ENCODE results near the gene RAB3B. TPM values are rescaled to one million over a fixed set of nuclear protein-coding genes. Genes with fewer than 3 reads are reported as not detected.
"Not testable (repeated sequence)": the region's sequence is repeated elsewhere in the genome, so short reads cannot be mapped to it uniquely, and the experiment has no call there.

The RAB3B gene
- polyA plus RNA-seq, 6 donors from 2014 or later, result not detected

- DNase-seq (no peak), ATAC-seq (ENCODE audit: low read depth in 2 of 2) (no peak)
- no peaks in the 10 kb centered on the region for H3K36me3 Mint-ChIP-seq
- H3K27me3 Mint-ChIP-seq, result peaks cover 14 to 42% (median 22%) of the 10 kb centered on the region in 3 donors
- peaks cover 0 to 2% (median 0%) of the 10 kb centered on the region in 3 donors for H3K4me1 Mint-ChIP-seq
- H3K27ac Mint-ChIP-seq, result no peak overlapping the region
- no peak overlapping the region for H3K4me3 Mint-ChIP-seq
- no peaks in the 10 kb centered on the region for H3K9me3 Mint-ChIP-seq
Measured at GRCh38 chr1:52007215-52008002, 16.9 kb upstream of the RAB3B start.

GRCh38 chr1:52006081-52006553, 15.6 kb upstream of the RAB3B start:
- H3K4me1 Mint-ChIP-seq; H3K4me3 Mint-ChIP-seq; H3K36me3 Mint-ChIP-seq; H3K27ac Mint-ChIP-seq; DNase-seq; H3K9me3 Mint-ChIP-seq; ATAC-seq (ENCODE audit: low read depth in 2 of 2): not testable (repeated sequence)
- peaks cover 14 to 42% (median 25%) of the 10 kb centered on the region in 3 donors for H3K27me3 Mint-ChIP-seq

DNA sequence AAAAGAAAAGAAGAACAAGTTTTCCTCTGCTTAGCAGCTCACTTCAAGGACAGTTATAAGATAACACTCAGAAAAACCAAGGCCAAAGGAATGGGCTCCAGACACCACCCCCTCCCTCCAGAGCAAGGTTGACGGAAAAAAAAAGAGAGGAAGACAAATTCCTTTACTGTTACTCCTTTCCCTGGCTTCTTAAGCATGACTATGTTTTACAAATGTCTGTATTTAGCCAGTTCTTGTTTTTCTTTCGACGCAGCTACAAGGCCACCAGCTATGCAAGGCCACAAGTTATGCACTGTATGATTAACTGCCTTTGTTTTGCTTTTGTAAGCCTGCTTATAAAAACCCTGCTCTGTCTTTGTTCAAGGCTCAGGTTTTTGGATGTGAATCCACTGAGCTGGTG, 15.0 kb upstream of the RAB3B start:
- ATAC-seq (ENCODE audit: low read depth in 2 of 2); H3K9me3 Mint-ChIP-seq; H3K4me1 Mint-ChIP-seq; H3K4me3 Mint-ChIP-seq; DNase-seq; H3K27ac Mint-ChIP-seq; H3K36me3 Mint-ChIP-seq: not testable (repeated sequence)
- H3K27me3 Mint-ChIP-seq, result peaks cover 14 to 42% (median 25%) of the 10 kb centered on the region in 3 donors

DNA sequence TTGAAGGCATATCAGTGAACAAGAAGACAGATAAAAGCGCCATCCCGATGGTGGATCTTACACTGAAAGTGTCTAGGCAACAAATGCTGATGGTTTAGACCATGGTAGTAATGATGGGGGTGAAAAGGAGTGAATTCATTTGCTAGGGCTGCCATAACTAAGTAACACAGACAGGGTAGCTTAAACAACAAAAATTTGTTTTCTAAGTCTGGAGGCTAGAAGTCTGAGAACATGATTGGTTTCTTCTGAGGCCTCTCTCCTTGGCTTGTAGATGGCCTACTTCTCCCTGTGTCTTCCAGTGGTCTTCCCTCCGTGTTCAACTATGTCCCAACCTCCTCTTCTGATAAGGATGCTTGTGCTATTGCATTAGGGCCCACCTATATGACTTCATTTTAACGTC, 13.4 kb upstream of the RAB3B start:
- no peak overlapping the region for H3K4me3 Mint-ChIP-seq
- no peaks in the 10 kb centered on the region for H3K36me3 Mint-ChIP-seq
- ATAC-seq (ENCODE audit: low read depth in 2 of 2), result no peak
- H3K4me1 Mint-ChIP-seq, result peaks cover 0 to 2% (median 0%) of the 10 kb centered on the region in 3 donors
- DNase-seq, result no peak
- peaks cover 14 to 38% (median 22%) of the 10 kb centered on the region in 3 donors for H3K27me3 Mint-ChIP-seq
- no peaks in the 10 kb centered on the region for H3K9me3 Mint-ChIP-seq
- peak overlapping the region in 1 of 6 donors; percentile 30 for H3K27ac Mint-ChIP-seq

- Mint-ChIP-seq H3K27me3 (peaks cover 17 to 31% (median 23%) of the 10 kb centered on the region in 3 donors), H3K4me1 (peaks cover 0 to 2% (median 0%) of the 10 kb centered on the region in 3 donors), H3K36me3 (no peaks in the 10 kb centered on the region), H3K9me3 (no peaks in the 10 kb centered on the region), H3K27ac (peak overlapping the region in 1 of 6 donors; percentile 38), H3K4me3 (no peak overlapping the region)
- ATAC-seq (ENCODE audit: low read depth in 2 of 2), result peak; percentile 82 to 90
- peak; percentile 62 for DNase-seq
Measured at GRCh38 chr1:52002038-52002917, 11.8 kb upstream of the RAB3B start.

DNA sequence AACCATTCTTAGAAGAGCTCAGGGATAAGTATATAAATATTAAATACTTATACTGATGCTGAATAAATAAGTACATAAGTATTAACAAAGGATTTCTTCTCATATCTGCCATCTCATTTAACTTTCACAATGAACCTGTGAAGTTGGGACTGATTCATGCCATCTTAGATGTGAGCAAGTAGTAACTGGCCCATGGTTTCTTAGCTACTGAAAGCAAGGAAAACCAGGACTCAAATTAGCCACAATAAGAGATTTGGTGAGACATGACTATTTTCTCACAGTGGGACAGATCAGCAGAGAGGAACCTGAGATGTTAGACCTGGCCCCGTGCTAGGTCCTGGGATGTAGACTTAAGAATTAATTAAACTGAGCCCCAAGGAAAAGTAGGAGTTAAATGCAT, 8.2 kb upstream of the RAB3B start:
- H3K27ac Mint-ChIP-seq, result peak overlapping the region in 1 of 6 donors; percentile 44
- H3K9me3 Mint-ChIP-seq, result no peaks in the 10 kb centered on the region
- no peaks in the 10 kb centered on the region for H3K4me1 Mint-ChIP-seq
- no peak for DNase-seq
- ATAC-seq (ENCODE audit: low read depth in 2 of 2), result no peak
- H3K4me3 Mint-ChIP-seq, result no peak overlapping the region
- no peaks in the 10 kb centered on the region for H3K36me3 Mint-ChIP-seq
- H3K27me3 Mint-ChIP-seq, result peaks cover 15 to 29% (median 18%) of the 10 kb centered on the region in 3 donors

- Mint-ChIP-seq H3K4me1 (no peaks in the 10 kb centered on the region), H3K4me3 (no peak overlapping the region), H3K9me3 (no peaks in the 10 kb centered on the region), H3K27me3 (peaks cover 18 to 36% (median 24%) of the 10 kb centered on the region in 3 donors), H3K36me3 (no peaks in the 10 kb centered on the region), H3K27ac (no peak overlapping the region)
- ATAC-seq (ENCODE audit: low read depth in 2 of 2) (no peak), DNase-seq (no peak)
Measured at GRCh38 chr1:51997974-51998382, 7.5 kb upstream of the RAB3B start.

DNA sequence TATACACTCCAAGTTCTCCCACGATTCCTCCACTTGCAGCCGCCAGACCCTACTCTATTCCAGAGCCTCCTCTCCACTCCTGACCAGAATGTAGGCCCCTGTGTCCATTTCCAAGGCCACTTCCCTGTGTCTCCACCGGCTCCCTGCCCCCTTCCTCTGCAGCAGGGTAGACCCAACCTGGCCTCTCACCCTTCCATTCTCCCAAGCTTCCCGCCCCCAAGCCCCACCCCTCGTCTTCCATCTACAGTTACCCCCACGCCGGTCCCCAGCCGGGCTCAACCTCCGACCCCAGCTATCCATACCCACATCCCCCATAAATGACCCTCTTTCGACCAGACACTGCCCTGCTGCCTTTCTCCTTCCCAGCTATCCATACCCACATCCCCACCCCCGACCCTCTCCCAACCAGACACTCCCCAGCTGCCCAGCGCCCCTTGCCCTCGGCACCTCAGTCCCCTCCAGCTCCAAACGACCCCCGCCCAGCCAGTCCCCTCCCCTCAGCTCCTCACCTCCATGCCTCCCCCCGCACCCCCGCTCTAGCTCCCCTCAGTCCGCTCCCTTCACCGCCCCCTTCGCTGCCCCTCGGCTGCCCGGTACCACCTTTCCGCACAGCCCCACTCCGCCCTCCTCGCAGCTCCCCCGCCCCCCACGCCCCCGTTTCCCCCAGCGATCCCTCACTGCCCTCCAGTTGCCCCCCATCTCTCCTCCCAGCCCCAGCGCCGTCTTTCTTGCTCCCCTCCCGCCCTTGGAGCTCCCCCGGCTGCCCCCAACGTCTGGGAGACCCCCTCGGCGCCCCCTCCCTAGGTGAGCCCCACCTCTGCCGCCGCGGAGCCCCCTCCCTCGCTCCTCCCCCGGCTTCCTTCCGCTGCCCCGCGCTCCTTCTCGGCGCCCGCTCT, 670 bp downstream of the RAB3B start:
- Mint-ChIP-seq H3K36me3 (peaks cover 0 to 9% of the 10 kb centered on the region in 2 donors), H3K27me3 (peaks cover 41 to 55% (median 50%) of the 10 kb centered on the region in 3 donors), H3K27ac (peak overlapping the region in 2 of 6 donors; percentile 52 to 77), H3K9me3 (peaks cover 0 to 3% (median 0%) of the 10 kb centered on the region in 7 donors), H3K4me1 (peaks cover 10 to 21% (median 16%) of the 10 kb centered on the region in 3 donors), H3K4me3 (peak overlapping the region; percentile 29 to 76 (median 68))
- DNase-seq (no peak), ATAC-seq (ENCODE audit: low read depth in 2 of 2) (no peak)

DNA sequence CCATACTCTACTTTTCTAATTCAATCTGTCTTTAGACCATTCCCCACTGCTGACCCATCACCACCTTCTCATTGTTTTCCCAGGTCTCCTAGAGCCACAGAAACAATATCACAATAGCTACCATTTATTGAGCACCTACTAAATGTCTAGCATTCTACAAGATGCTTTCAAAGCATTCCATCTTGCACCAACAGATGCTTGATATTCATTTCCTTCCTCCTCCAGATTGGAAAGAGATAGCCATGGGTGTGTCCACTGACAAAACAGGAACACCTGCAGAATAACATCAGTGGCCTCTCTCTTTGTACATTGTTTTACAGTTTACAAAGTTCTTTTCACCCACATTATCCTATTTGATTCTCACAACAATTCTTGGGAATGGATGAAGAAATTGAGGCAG, 2.2 kb downstream of the RAB3B start:
- Mint-ChIP-seq H3K27ac (no peak overlapping the region), H3K9me3 (peaks cover 0 to 3% (median 0%) of the 10 kb centered on the region in 7 donors), H3K27me3 (peaks cover 37 to 45% (median 40%) of the 10 kb centered on the region in 3 donors), H3K36me3 (peaks cover 0 to 9% of the 10 kb centered on the region in 2 donors), H3K4me1 (peaks cover 10 to 21% (median 16%) of the 10 kb centered on the region in 3 donors), H3K4me3 (peak overlapping the region in 1 of 8 donors; percentile 23)
- no peak for ATAC-seq (ENCODE audit: low read depth in 2 of 2)
- no peak for DNase-seq

- Mint-ChIP-seq H3K9me3 (no peaks in the 10 kb centered on the region), H3K27me3 (peaks cover 21 to 30% (median 25%) of the 10 kb centered on the region in 3 donors), H3K36me3 (no peaks in the 10 kb centered on the region), H3K4me3 (no peak overlapping the region), H3K27ac (no peak overlapping the region), H3K4me1 (peaks cover 10 to 17% (median 13%) of the 10 kb centered on the region in 3 donors)
- ATAC-seq (ENCODE audit: low read depth in 2 of 2), result no peak
- DNase-seq, result no peak
Measured at GRCh38 chr1:51986718-51987117, 3.8 kb downstream of the RAB3B start.

- no peak overlapping the region for H3K4me3 Mint-ChIP-seq
- H3K36me3 Mint-ChIP-seq, result no peaks in the 10 kb centered on the region
- H3K27me3 Mint-ChIP-seq, result peaks cover 0 to 7% (median 2%) of the 10 kb centered on the region in 3 donors
- DNase-seq, result no peak
- no peak for ATAC-seq (ENCODE audit: low read depth in 2 of 2)
- no peaks in the 10 kb centered on the region for H3K4me1 Mint-ChIP-seq
- H3K9me3 Mint-ChIP-seq, result no peaks in the 10 kb centered on the region
- H3K27ac Mint-ChIP-seq, result no peak overlapping the region
Measured at GRCh38 chr1:51982161-51982560, 8.3 kb downstream of the RAB3B start.

GRCh38 chr1:51981555-51981954, 8.9 kb downstream of the RAB3B start:
- Mint-ChIP-seq H3K4me3 (no peak overlapping the region), H3K4me1 (no peaks in the 10 kb centered on the region), H3K36me3 (no peaks in the 10 kb centered on the region), H3K27me3 (peaks cover 0 to 7% (median 7%) of the 10 kb centered on the region in 3 donors), H3K9me3 (no peaks in the 10 kb centered on the region), H3K27ac (no peak overlapping the region)
- ATAC-seq (ENCODE audit: low read depth in 2 of 2) (no peak), DNase-seq (no peak)

Measured in naive B cell (primary cell).